Right lobe of liver (tissue), 6 donors: ENCODE measurements around the gene GNPTG. TPM values are rescaled to one million over a fixed set of nuclear protein-coding genes. Genes with fewer than 3 reads are reported as not detected.

Experiments
- ATAC-seq, 4 donors: fragments of 200-7000 bp; cut with Tn5 transposase; one replicate each; pipeline ENCODE4 v1.9.1; 2020; ENCODE audit warnings: mild to moderate bottlenecking in 4 of 4, moderate library complexity in 4 of 4
- DNase-seq, 3 donors: peaks; one replicate each; pipeline ENCODE4 v3.0.0-alpha.2; 2020
- H3K27ac ChIP-seq, 3 donors: fragments of 200-600 bp; one replicate each; pipeline ENCODE4 v1.8.0; 2022
- H3K27me3 ChIP-seq, 2 donors: fragments of 200-600 bp; one replicate each; pipeline ENCODE4 v1.8.0; 2022
- H3K36me3 ChIP-seq, 4 donors: fragments of 200-600 bp; sonication (generic) in 1 of 4; one replicate each; pipeline versions ENCODE4 v1.5.1 to v1.8.0; 2017 to 2022; ENCODE audit warnings: control low read depth in 1 of 4
- H3K4me1 ChIP-seq, 4 donors: fragments of 200-600 bp; sonication (generic) in 1 of 4; one replicate each; pipeline versions ENCODE4 v1.5.1 to v1.8.0; 2017 to 2022; ENCODE audit warnings: control low read depth in 1 of 4
- H3K4me3 ChIP-seq, 3 donors: fragments of 200-600 bp; one replicate each; pipeline ENCODE4 v1.8.0; 2022
- H3K9me3 ChIP-seq, 4 donors: fragments of 200-600 bp; sonication (generic) in 1 of 4; one replicate each; pipeline versions ENCODE4 v1.5.1 to v1.8.0; 2017 to 2022; ENCODE audit warnings: control low read depth in 1 of 4
- CTCF ChIP-seq, 4 donors: fragments of 200-600 bp in 3 of 4; fragments of 450-650 bp in 1 of 4; IDR thresholded peaks; one replicate each; pipeline versions ENCODE4 v1.5.1 to v1.8.0; 2016 to 2022; ENCODE audit warnings: antibody characterized with exemption in 4 of 4, mild to moderate bottlenecking in 2 of 4
- POLR2A ChIP-seq: fragments of 450-650 bp; IDR thresholded peaks from one replicate; pipeline ENCODE4 v1.6.1; 2017; ENCODE audit warnings: antibody characterized with exemption, mild to moderate bottlenecking
- WGBS: methylation state at CpG from one replicate; pipeline ENCODE4 v1.1.6; 2018; ENCODE audit warnings: low coverage, low lambda C conversion rate; ENCODE audit not compliant: insufficient coverage; ENCODE audit errors: missing lambda C conversion rate; 5-methylcytosine and 5-hydroxymethylcytosine counted together
- intact Hi-C, 2 donors: fragments of 100-400 bp; cut with DNase I; formaldehyde crosslinking; loops; one replicate each; pipeline versions ENCODE4 v1.11.2 to v1.14.1; 2022
- total RNA-seq, 6 experiments: library from RNA; depleted of rRNA in 2 of 6; stranded (reverse); fragments of >200 nt in 2 of 6; fragmentation: NEBNext Ultra II Directional in 3 of 6; extraction: Animal tissue kit (Norgen Biotek cat#: 25700) in 3 of 6; gene quantifications; one replicate each; pipeline versions ENCODE4 v1.1.0 to v1.2.4, GENCODE V29; 2016 to 2023
- donor health status: DM: no; HTN: yes; CAD: no.
- donor health status: DM: no; HTN: no; CAD: no.
- donor health status: DM: no; HTN: no; CAD: no.
- donor health status: DM: no; HTN: yes; CAD: no.
- donor health status: DM: no; HTN: yes; CAD: no.

The GNPTG gene
- total RNA-seq, 6 experiments from 2014 or later: 44.3 to 72.8 (median 63.0) TPM

DNA sequence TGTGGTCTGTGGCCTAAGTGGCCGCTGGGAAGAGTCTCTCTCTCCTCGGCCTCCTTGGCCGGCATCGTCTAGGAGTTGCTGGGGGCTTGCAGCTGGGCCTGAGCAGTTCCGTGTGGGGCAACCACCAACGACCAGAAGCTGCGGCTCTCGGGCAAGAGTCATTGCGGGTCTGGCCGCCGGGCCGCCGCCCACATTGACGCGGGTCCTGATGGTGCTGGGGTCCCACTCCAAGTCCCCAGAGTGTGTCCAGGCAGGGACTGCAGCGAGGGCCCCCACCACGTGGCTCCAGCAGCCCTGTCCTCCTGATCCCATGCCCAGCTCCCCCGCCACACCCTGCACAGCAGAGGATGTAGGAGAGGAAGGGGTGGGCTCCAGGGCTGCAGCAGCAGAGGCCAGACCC is 31.8 kb downstream of the GNPTG start:
- DNase-seq: no peak
- no peak overlapping the region for H3K27ac ChIP-seq
- intact Hi-C loops: no loop called here
- peaks cover 0 to 6% (median 0%) of the 10 kb centered on the region in 4 donors for H3K36me3 ChIP-seq
- WGBS: no CpG with 5 or more reads among the region's 18 CpGs
- no peaks in the 10 kb centered on the region for H3K27me3 ChIP-seq
- no peak for ATAC-seq
- no peak overlapping the region for H3K4me3 ChIP-seq
- H3K4me1 ChIP-seq: peaks cover 0 to 7% (median 1%) of the 10 kb centered on the region in 4 donors
- no peaks in the 10 kb centered on the region for H3K9me3 ChIP-seq
- TF ChIP-seq CTCF (IDR thresholded peaks at IDR 0.05) (no peak), POLR2A (no peak)

DNA sequence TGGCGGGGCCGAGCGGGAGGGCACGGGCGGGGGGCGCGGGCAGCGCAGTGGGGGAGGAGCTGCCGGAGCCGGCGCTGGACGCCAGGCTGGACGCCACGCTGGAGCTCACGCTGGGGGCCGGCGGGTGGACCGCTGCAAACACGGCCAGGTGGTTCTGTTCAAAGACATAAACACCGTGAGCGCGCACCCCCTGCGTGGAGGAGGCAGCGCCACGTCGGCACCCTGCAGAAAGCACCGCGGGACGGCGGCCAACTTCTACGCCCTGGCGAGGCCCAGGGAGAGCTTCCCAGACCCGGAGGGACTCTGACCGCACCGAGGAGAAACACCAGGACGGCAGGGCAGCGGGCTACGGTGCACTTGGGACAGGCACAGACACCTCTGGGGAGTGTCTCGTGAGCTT is 33.5 kb downstream of the GNPTG start:
- Histone ChIP-seq H3K9me3 (no peaks in the 10 kb centered on the region), H3K4me1 (no peaks in the 10 kb centered on the region), H3K36me3 (peaks cover 0 to 18% (median 3%) of the 10 kb centered on the region in 4 donors), H3K27ac (no peak overlapping the region), H3K27me3 (no peaks in the 10 kb centered on the region), H3K4me3 (no peak overlapping the region)
- TF ChIP-seq CTCF (IDR thresholded peaks at IDR 0.05): no peak
- no peak for TF ChIP-seq POLR2A
- 67% methylated on average over 1 of the region's 39 CpGs for WGBS
- DNase-seq (no peak), ATAC-seq (no peak)
- intact Hi-C loops: no loop called here

- ATAC-seq: peak in 1 of 4 donors; percentile 6
- WGBS: no CpG with 5 or more reads among the region's 16 CpGs
- H3K36me3 ChIP-seq: peaks cover 0 to 19% (median 3%) of the 10 kb centered on the region in 4 donors
Measured at GRCh38 chr16:1387331-1387730, 35.6 kb downstream of the GNPTG start.

DNA sequence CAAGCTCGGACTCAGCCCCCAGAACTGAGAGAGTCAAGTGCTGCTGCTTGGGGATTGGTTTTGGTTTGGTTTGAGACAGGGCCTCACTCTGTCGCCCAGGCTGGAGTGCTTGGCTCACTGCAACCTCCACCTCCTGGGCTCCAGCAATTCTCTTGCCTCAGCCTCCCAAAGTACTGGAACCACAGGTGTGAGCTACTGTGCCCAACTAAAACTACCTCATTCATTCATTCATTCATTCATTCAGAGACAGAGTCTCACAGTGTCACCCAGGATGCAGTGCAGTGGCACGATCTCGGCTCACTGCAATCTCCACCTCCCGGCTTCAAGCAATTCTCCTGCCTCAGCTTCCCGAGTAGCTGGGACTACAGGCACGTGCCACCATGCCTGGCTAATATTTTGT is 38.0 kb downstream of the GNPTG start:
- DNase-seq (no peak), ATAC-seq (no peak)
- 80% methylated on average over 1 of the region's 7 CpGs for WGBS
- H3K36me3 ChIP-seq: peaks cover 0 to 24% (median 6%) of the 10 kb centered on the region in 4 donors
- TF ChIP-seq CTCF (IDR thresholded peaks at IDR 0.05) (no peak), POLR2A (no peak)
- no peak overlapping the region for H3K4me3 ChIP-seq
- H3K27me3 ChIP-seq: no peaks in the 10 kb centered on the region
- no peaks in the 10 kb centered on the region for H3K9me3 ChIP-seq
- H3K4me1 ChIP-seq: no peaks in the 10 kb centered on the region
- no peak overlapping the region for H3K27ac ChIP-seq
- intact Hi-C loops: no loop called here

More at GRCh38 chr16:1387331-1387730, 35.6 kb downstream of the GNPTG start:
- Histone ChIP-seq H3K27me3 (no peaks in the 10 kb centered on the region), H3K4me3 (no peak overlapping the region), H3K9me3 (no peaks in the 10 kb centered on the region), H3K4me1 (no peaks in the 10 kb centered on the region), H3K27ac (no peak overlapping the region)
- TF ChIP-seq CTCF (IDR thresholded peaks at IDR 0.05) (no peak), POLR2A (no peak)
- no peak for DNase-seq
- intact Hi-C loops: no loop called here
